Activated CD4-positive, alpha-beta T cell treated with anti-CD3 and anti-CD28 coated beads, Interleukin-2, amount 50 U/mL, for 1 hour (primary cell): ENCODE measurements around the gene ZNF746.
"Not testable (repeated sequence)": the region's sequence is repeated elsewhere in the genome, so short reads cannot be mapped to it uniquely, and the experiment has no call there.

ENCODE experiments used
- DNase-seq: peaks from one replicate; pipeline ENCODE4 v3.0.0-alpha.2; 2020

ZNF746 gene

DNA sequence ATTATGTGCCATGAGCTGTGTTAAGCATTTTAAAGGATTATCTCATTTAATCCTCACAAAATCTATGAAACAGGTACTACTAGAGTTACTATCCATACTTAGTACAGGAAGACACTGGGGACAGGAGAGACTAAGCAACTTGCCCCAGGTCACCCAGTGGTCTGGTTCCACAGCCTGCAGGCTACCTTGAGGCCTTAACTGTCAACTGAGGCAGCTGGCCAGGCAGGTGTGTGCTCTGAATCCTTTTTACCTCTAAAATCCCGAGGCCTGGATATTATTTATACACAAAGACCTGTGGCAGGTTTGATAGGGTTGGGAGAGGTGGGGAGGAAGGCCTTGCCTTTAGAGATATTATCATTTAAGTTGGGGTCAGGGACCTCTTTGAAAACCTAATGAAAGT is 39.8 kb downstream of the ZNF746 start:
- DNase-seq, result no peak

- DNase-seq, result no peak
Observed at GRCh38 chr7:149456506-149457421, 40.8 kb downstream of the ZNF746 start.

- no peak for DNase-seq
Observed at GRCh38 chr7:149455175-149455950, 42.2 kb downstream of the ZNF746 start.

GRCh38 chr7:149454750-149455149 is 42.9 kb downstream of the ZNF746 start:
- DNase-seq, result no peak

DNA sequence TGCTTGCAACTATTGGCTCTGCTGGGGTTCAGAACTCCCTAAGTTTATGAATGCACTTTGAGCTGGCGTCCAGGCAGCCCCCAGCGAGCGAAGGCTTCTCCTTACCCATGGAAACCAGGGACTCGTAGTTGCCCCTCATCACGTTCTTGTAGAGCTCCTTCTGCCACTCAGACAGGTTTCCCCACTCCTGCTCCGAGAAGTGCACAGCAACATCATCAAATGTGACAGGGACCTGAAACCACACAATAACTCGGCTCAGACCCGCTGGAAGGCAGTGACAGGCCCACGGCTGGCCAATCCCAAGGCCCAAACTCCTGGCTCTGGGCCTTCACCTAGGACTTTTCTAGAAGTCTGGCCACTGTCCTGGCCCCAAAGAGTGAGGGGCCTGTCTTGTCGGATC is 43.6 kb downstream of the ZNF746 start:
- no peak for DNase-seq

GRCh38 chr7:149450821-149451220 is 46.8 kb downstream of the ZNF746 start:
- DNase-seq, result no peak

DNA sequence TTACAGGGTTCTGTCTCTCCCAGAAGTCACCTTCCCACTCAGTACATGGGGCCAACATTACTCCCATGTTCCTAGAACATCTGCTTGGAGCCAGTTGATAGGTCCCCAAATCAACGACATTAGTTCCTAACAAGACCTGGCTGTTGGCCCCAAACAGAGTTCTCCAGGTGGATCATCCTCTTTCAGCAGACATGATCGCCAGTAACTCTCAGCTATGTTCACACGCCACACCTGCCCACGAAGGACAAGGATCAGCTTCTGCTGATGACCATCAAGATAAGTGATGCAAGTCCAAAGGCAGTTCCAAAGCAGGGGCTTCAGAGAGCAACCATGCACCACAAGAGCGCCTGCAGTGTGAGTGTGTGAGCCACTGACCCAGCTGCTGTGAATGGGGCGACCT is 47.7 kb downstream of the ZNF746 start:
- no peak for DNase-seq

DNA sequence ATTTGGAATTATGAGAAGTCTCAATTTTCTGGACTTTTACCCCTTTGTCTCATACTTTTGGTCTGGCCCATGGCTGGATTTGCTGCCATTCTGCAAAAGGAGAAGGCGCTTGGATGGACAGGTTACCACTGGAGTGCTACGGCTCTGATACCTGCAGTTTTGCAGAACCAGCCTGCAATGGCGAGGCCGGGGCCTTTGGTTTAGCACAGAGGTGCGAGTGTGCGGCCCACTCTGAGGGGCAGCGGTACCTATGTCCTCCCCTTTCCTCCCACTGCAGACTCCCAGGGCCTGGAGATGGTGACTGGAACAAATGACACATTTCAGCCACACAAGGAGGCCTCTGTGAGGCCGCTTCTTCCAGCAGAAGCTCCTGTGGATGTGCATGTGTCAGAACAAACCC is 48.6 kb downstream of the ZNF746 start:
- DNase-seq, result no peak

GRCh38 chr7:149446026-149446425 is 51.6 kb downstream of the ZNF746 start:
- not testable (repeated sequence) for DNase-seq

DNA sequence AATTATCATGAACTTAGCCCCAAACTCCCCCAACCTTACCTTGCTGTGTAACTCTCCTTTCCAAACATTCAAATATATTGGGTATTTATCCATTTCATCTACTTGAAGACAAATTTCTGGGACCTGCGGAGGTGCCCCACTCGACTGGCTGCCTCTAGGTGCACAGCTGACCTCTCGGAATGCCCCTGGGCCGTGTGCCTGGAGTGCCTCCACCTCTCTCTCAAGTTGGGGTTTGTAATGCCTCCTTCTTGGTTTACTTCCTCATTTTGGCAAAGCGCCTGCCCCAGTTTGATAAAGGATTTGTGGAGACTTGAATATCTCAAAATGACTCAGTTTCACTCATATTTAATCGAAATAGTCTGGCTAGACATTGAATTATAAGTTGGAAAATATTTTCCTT is 53.3 kb downstream of the ZNF746 start:
- DNase-seq, result no peak

GRCh38 chr7:149443523-149443922 is 54.1 kb downstream of the ZNF746 start:
- no peak for DNase-seq

GRCh38 chr7:149442924-149443323 is 54.7 kb downstream of the ZNF746 start:
- no peak for DNase-seq

DNA sequence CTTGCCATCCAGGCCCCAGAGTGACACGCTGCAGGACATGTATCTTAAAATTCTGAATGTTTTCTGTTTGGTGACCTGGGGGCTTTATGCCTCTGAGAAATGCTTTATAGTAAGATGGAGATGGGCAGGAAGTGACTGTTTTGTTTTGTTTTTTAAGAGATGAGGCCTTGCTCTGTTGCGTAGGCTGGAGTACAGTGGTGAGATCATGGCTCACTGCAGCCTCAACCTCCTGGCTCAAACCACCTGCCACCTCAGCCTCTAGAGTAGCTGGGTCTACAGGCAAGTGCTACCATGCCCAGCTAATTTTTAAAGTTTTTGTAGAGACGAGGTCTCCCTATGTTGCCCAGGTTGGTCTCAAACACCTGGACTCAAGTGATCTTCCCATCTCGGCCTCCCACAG is 57.4 kb downstream of the ZNF746 start:
- DNase-seq, result no peak

- DNase-seq, result no peak
Observed at GRCh38 chr7:149436358-149436757, 61.3 kb downstream of the ZNF746 start.

DNA sequence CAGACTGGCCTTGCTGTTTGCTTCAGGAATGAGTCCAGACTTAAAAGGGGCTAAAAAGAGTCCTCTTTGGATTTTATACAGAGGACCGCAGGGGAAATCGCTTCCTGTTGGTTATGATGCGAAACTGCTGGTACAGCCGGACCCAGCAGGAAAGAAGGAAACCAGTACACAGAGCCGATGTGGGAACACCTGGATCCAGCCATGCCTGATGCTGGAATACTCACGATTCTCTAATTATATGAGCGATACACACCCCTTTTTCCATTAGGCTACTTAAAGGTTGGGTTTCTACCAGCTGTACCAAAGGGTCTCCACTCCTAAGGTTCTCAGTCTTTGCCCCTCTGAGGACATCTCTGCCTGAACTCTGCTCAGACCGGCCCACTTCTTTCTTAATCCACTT is 64.5 kb downstream of the ZNF746 start:
- no peak for DNase-seq

- DNase-seq, result no peak
Observed at GRCh38 chr7:149432121-149432691, 65.4 kb downstream of the ZNF746 start.

DNA sequence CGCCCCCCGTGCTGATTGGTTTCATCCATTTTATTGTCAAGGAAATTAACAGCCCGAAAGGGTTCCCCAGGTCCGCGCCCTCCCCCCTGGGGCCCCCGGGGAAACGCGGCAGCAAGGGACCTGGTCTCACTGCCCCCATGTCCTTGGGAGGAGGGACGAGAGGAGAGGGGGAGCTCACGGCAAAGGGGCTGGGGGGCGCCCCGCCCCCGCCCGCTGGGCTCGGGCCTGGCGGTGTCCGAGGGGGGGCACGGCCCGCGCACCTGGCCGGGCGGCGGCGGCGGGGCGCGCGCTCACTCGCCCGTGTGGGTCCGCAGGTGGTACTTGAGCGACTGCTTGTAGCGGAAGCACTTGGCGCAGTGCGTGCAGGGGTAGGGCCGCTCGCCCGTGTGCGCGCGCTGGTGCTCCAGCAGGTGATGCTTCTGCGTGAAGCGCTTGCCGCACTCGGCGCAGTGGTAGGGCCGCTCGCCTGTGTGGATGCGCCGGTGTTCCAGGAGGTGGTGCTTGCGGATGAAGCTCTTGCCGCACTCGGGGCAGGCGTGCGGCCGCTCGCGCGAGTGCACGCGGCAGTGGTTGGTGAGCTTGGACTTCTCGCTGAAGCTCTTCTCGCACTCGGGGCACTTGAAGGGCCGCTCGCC is 66.0 kb downstream of the ZNF746 start:
- no peak for DNase-seq

DNA sequence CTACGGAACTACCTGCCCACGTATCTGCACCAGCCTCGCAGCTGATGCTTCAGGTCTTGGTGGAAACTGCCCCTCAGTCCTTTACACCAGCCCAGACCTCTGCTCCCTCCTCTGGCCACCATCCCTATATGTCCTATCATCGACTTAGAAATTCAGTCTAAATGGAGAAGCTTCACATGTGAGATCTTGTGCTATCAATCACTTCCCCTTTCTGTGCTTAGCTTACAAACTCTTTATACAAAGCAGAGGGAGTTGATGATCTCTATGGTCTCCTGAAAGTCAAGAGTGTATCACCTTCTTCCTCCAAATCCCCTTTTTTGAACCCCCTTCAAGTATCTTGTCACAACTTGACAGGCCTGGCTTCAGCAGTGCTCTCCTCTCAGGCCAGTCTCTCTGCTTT is 67.4 kb downstream of the ZNF746 start:
- DNase-seq, result no peak

GRCh38 chr7:149427893-149428292 is 69.7 kb downstream of the ZNF746 start:
- no peak for DNase-seq

DNA sequence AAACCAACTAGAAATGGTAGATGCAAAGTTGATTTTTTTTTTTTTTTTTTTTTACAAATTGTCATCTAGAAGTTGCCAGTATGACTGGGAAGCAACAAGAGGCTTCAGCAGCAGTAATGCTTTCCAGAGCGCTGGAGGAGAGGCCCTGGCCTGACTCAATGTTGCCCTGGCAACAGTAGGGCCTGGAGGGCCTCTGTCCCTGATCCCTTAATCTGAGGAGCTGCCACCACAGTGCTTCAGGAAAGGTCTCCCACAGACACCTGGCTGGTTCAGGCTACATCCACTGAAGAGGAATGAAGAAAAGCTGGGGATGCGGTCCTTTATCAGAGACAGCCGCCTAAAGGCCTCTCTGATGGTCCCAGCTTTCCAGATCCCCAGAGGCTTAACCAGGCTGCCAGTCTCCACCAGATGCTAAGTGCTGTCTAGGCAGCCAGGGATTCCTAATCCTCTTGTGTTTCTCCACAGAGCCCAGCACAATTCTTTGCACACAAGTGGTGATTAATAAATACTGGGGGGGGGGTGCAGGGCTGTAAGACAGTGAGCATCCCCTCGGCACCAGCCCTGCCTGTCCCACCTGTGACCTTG is 70.4 kb downstream of the ZNF746 start:
- no peak for DNase-seq

DNA sequence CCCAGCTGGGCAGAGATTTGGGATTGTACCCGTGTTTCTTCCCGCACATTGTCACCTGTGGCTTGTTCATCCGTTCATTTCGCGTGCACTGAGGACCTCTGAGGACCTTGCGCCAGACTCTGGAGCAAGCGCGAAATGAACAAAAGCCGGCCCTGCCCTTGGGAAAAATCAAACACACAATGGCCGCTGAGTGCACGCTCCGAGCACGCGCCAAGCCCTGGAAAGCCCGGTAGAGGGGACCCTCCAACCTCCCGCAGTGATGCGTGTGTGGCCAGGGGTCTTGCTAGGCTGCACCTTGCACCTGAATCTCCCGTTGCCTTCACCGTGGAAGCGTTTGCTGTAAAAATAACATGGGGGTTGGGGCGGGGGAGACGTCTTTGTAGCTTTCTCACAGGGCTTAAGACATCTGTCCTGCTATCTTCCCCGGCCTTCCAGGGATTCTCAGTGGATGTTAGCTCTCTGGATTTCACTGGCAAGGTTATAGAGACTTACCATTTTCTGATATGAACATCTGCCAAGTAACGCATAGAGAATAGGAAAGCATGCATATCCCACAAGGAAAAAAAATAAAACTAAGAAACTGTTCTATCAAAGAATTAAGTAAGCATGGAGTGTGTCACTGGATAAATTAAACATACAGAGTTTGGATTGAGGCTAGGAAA is 74.0 kb downstream of the ZNF746 start:
- no peak for DNase-seq

DNA sequence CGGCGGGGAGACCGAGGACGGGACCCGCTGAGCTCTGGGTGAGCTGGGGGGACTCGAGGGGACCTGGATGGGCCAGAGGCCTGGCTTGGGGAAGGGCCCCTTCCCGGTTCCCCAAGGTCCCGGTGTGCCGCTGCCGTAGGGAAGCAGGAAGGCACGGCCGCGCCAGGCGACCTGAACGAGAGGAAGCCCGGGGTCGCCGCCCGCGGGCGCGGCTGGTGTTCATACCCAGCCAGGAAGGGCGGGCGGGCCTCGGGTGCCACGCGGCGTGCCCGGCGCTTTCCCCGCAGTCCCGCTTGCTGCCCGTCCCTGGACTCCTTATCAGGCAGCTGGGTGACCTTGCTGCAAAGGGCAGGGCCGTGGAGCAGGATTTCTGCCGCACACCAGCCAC is 74.7 kb downstream of the ZNF746 start:
- DNase-seq, result peak; percentile 15
